Loucy (cell line): ENCODE measurements around the gene SESN3.

Source experiments
- H2AFZ ChIP-seq: fragments of 200-600 bp; sonication (generic); 2 replicates; pipeline ENCODE4 v1.6.0; 2016; ENCODE audit warnings: antibody characterized with exemption, mild to moderate bottlenecking, low read length, moderate library complexity
- H3F3A ChIP-seq: fragments of 200-600 bp; 2 replicates; pipeline ENCODE4 v1.6.0; 2016; ENCODE audit warnings: antibody characterized with exemption, low read depth, mild to moderate bottlenecking
- H3K27me3 ChIP-seq: fragments of 200-600 bp; sonication (generic); 2 replicates; pipeline ENCODE4 v1.6.1; 2014; ENCODE audit warnings: low read length, mild to moderate bottlenecking; ENCODE audit not compliant: insufficient read depth, poor library complexity, severe bottlenecking
- H3K36me3 ChIP-seq: fragments of 200-600 bp; sonication (generic); 2 replicates; pipeline ENCODE4 v1.6.1; 2016; ENCODE audit warnings: low read length; ENCODE audit not compliant: insufficient read depth
- H3K4me1 ChIP-seq: fragments of 200-600 bp; sonication (generic); 2 replicates; pipeline ENCODE4 v1.5.1; 2014; ENCODE audit warnings: low read length, mild to moderate bottlenecking; ENCODE audit not compliant: insufficient read depth, poor library complexity, severe bottlenecking
- H3K4me2 ChIP-seq: fragments of 200-600 bp; sonication (generic); 2 replicates; pipeline ENCODE4 v1.6.0; 2014; ENCODE audit warnings: antibody characterized with exemption, low read length, low read depth, mild to moderate bottlenecking; ENCODE audit not compliant: poor library complexity, severe bottlenecking
- H3K4me3 ChIP-seq: fragments of 200-600 bp; sonication (generic); 2 replicates; pipeline ENCODE4 v1.5.1; 2014; ENCODE audit warnings: low read length, mild to moderate bottlenecking, mixed read lengths; ENCODE audit not compliant: poor library complexity, severe bottlenecking
- H3K79me2 ChIP-seq: fragments of 200-600 bp; sonication (generic); 2 replicates; pipeline ENCODE4 v1.6.1; 2014; ENCODE audit warnings: low read length; ENCODE audit not compliant: insufficient read depth
- H3K9ac ChIP-seq: fragments of 200-600 bp; sonication (generic); 2 replicates; pipeline ENCODE4 v1.6.0; 2014; ENCODE audit warnings: mild to moderate bottlenecking, low read depth, low read length, moderate library complexity; ENCODE audit not compliant: poor library complexity, severe bottlenecking
- H3K9me2 ChIP-seq: fragments of 200-600 bp; sonication (generic); replicated peaks from 2 replicates; pipeline ENCODE4 v1.6.1; 2016; ENCODE audit warnings: low read depth, low read length, mixed read lengths
- H3K9me3 ChIP-seq: fragments of 200-600 bp; sonication (generic); 2 replicates; pipeline ENCODE4 v1.6.1; 2014; ENCODE audit warnings: mild to moderate bottlenecking, antibody characterized with exemption, low read length, low read depth; ENCODE audit not compliant: insufficient read depth
- H4K20me1 ChIP-seq: fragments of 200-600 bp; sonication (generic); 2 replicates; pipeline ENCODE4 v1.6.0; 2014; ENCODE audit warnings: antibody characterized with exemption, low read length, mild to moderate bottlenecking; ENCODE audit not compliant: insufficient read depth, poor library complexity, severe bottlenecking
- EZH2phosphoT487 ChIP-seq: fragments of 200-600 bp; IDR thresholded peaks from 2 replicates; pipeline ENCODE4 v1.6.1; 2018; ENCODE audit warnings: antibody characterized with exemption, mild to moderate bottlenecking, moderate library complexity, borderline replicate concordance
- TF ChIP-seq, protein P1 (sequence below): fragments of 200-600 bp; sonication (generic); conservative IDR thresholded peaks from 2 replicates; pipeline ENCODE4 v1.5.1; 2014; ENCODE audit warnings: mild to moderate bottlenecking, antibody characterized with exemption, low read length

Gene SESN3

DNA sequence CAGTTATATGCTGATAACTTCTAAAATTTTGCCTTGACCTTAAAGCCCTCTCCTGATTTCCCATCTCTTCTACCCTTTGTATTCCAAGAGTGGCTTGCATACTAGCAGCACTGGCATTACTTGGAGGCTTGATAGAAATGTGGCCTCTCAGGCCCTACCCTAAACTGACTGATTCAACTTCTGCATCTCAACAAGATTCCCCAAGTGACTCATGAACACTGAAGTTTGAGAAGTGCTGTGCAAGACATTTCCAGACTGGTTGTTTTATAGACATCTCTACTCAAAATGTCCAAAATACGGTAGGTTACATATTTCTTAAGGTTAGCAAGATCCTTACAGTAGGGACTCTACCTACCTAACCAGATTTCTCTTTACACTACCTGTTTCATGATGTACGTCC, 48.6 kb downstream of the SESN3 start:
- no peaks in the 10 kb centered on the region for H4K20me1 ChIP-seq
- no peak overlapping the region for H2AFZ ChIP-seq
- no peaks in the 10 kb centered on the region for H3K9me2 ChIP-seq
- H3K4me3 ChIP-seq = no peak overlapping the region
- H3K9me3 ChIP-seq = no peaks in the 10 kb centered on the region
- no peaks in the 10 kb centered on the region for H3K27me3 ChIP-seq
- no peak for TF ChIP-seq EZH2phosphoT487
- TF ChIP-seq, protein P1, sequence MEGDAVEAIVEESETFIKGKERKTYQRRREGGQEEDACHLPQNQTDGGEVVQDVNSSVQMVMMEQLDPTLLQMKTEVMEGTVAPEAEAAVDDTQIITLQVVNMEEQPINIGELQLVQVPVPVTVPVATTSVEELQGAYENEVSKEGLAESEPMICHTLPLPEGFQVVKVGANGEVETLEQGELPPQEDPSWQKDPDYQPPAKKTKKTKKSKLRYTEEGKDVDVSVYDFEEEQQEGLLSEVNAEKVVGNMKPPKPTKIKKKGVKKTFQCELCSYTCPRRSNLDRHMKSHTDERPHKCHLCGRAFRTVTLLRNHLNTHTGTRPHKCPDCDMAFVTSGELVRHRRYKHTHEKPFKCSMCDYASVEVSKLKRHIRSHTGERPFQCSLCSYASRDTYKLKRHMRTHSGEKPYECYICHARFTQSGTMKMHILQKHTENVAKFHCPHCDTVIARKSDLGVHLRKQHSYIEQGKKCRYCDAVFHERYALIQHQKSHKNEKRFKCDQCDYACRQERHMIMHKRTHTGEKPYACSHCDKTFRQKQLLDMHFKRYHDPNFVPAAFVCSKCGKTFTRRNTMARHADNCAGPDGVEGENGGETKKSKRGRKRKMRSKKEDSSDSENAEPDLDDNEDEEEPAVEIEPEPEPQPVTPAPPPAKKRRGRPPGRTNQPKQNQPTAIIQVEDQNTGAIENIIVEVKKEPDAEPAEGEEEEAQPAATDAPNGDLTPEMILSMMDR = no peak
- no peak overlapping the region for H3K4me2 ChIP-seq
- no peaks in the 10 kb centered on the region for H3K4me1 ChIP-seq
- no peaks in the 10 kb centered on the region for H3K79me2 ChIP-seq
- H3K9ac ChIP-seq = no peak overlapping the region
- H3F3A ChIP-seq = no peaks in the 10 kb centered on the region
- peaks cover 72% of the 10 kb centered on the region for H3K36me3 ChIP-seq

DNA sequence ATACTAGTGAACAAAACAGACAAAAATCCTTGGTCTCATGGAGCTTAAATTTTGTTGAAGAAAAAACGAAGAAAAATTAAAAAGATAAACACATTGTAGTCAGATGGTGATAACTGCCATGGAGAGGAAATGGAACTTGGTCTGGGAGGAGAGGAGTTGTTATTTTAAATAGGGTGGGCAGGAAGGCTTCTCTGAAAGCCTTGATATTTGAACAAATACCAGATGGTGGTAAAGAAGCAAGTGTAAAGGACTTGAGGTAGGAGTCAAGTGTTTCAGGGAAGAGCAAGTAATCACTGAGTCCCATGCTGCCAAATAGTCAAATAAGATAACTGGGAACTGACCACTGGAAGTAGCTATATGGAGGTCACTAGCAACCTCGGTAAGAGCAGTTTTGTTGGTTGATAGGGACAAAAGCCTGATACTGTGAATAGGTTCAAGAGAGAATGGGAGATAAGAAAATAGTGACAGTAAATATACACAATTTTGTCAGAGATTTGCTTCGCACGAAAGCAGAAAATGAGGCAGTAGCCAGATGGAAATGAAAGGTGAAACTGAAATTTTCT, 55.1 kb downstream of the SESN3 start:
- H3K4me3 ChIP-seq = no peak overlapping the region

DNA sequence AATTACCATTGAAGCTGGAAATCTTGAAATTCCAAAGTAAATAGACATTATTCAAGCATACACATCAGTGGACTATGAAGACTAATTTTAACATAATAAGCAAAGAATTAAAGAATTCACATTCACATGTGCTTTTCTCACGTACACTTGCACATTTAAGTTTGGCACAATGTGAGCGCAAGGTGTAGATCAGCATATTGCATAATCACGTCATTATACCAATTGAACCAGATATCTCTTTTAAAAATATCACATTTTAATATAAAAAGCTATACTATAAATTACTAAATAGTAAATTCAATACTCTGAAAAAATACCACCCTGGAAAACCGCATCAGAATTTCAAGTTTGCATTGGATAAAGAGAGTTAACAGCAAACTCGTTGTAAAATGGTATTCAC, 60.7 kb downstream of the SESN3 start:
- Histone ChIP-seq H2AFZ (no peak overlapping the region), H3K79me2 (no peaks in the 10 kb centered on the region), H3K36me3 (peaks cover 33% of the 10 kb centered on the region; the same call in 1 of the 2 replicates), H3K9ac (no peak overlapping the region), H3F3A (no peaks in the 10 kb centered on the region), H3K4me1 (no peaks in the 10 kb centered on the region), H3K27me3 (no peaks in the 10 kb centered on the region), H3K9me3 (no peaks in the 10 kb centered on the region), H3K4me3 (no peak overlapping the region), H3K9me2 (no peaks in the 10 kb centered on the region), H3K4me2 (no peak overlapping the region), H4K20me1 (no peaks in the 10 kb centered on the region)
- no peak for TF ChIP-seq EZH2phosphoT487
- TF ChIP-seq, protein P1 = no peak

More for the DNA sequence above, 55.1 kb downstream of the SESN3 start:
- Histone ChIP-seq H2AFZ (no peak overlapping the region), H3K79me2 (no peaks in the 10 kb centered on the region), H3K27me3 (no peaks in the 10 kb centered on the region), H3K4me1 (no peaks in the 10 kb centered on the region), H4K20me1 (no peaks in the 10 kb centered on the region), H3K9ac (no peak overlapping the region), H3F3A (no peaks in the 10 kb centered on the region), H3K36me3 (peaks cover 78% of the 10 kb centered on the region), H3K4me2 (no peak overlapping the region), H3K9me2 (no peaks in the 10 kb centered on the region), H3K9me3 (no peaks in the 10 kb centered on the region)
- TF ChIP-seq, protein P1 = no peak
- TF ChIP-seq EZH2phosphoT487 = no peak
